BLaER1 treated with 17β-estradiol and CSF1 and Interleukin-3, amounts not matched to agents 10 nM and 100 nM (cell line): ENCODE results near the gene SFI1.
A peak's percentile ranks its signal among the peaks of the same experiment; 100 is the strongest.
"Not testable (repeated sequence)": the region's sequence is repeated elsewhere in the genome, so short reads cannot be mapped to it uniquely, and the experiment has no call there.

Experiments
- H3K27ac ChIP-seq, 11 experiments: shearing (Covaris generic); formaldehyde crosslinking; 2 replicates each; pipeline ENCODE4 v1.8.1; 2022
- H3K27me3 ChIP-seq, 11 experiments: shearing (Covaris generic); formaldehyde crosslinking; 2 replicates each; pipeline ENCODE4 v1.8.1; 2022
- H3K36me3 ChIP-seq, 11 experiments: shearing (Covaris generic); formaldehyde crosslinking; 2 replicates each; pipeline ENCODE4 v1.8.1; 2022
- H3K4me1 ChIP-seq, 10 experiments: shearing (Covaris generic); formaldehyde crosslinking; 2 replicates each; pipeline ENCODE4 v1.8.1; 2022
- H3K4me2 ChIP-seq, 11 experiments: shearing (Covaris generic); formaldehyde crosslinking; 2 replicates each; pipeline ENCODE4 v1.8.1; 2022
- H3K4me3 ChIP-seq, 10 experiments: shearing (Covaris generic); formaldehyde crosslinking; 2 replicates each; pipeline ENCODE4 v1.8.1; 2022
- H3K9ac ChIP-seq, 11 experiments: shearing (Covaris generic); formaldehyde crosslinking; 2 replicates each; pipeline ENCODE4 v1.8.1; 2022
- H3K9me3 ChIP-seq, 11 experiments: shearing (Covaris generic); formaldehyde crosslinking; replicated peaks in 1 of 11; 2 replicates each; pipeline ENCODE4 v1.8.1; 2022
- H4K20me1 ChIP-seq, 11 experiments: shearing (Covaris generic); formaldehyde crosslinking; 2 replicates each; pipeline ENCODE4 v1.8.1; 2022
- Cebpa-rat ChIP-seq, 11 experiments: shearing (Covaris generic); IDR thresholded peaks; 2 replicates each; pipeline ENCODE4 v1.8.1; 2022

The SFI1 gene

DNA sequence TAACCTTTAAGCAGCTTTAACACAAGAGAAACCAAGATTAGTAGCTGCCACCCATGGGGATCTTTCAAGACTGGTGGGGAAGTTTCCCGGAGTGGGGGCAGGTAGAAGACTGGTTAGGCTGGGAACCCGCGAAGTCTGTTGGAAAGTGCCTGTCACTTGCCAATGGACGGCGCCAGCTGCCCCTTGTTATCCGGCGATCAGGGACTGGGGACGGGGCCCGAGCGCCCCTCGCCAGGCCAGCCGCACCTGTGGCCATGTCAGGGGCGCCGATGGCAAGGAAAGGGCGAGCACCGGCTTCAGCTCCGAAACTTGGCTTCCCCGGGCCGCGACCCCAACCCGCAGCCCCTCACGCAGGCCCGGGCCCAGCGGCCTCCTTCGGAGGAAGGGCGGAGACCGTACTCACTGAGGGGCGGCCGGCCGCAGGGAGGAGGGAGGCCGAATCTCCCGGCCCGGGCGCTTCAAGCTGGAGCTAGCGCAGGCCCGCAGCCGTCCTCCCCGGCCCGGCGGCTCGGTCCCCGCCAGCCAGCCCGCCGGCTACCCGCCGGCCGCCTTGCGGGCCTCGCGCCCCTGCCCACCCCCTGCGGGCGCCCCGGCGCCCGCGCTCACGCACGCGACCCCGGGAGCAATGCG, 7.2 kb upstream of the SFI1 start:
- Histone ChIP-seq H3K4me3 (peak overlapping the region; percentile 83 to 99 (median 96)), H3K27ac (peak overlapping the region; percentile 93 to 99 (median 97)), H3K4me2 (peak overlapping the region; percentile 82 to 98 (median 91)), H3K27me3 (no peaks in the 10 kb centered on the region), H3K4me1 (peaks cover 36 to 55% (median 39%) of the 10 kb centered on the region in 10 experiments), H4K20me1 (peaks cover 0 to 51% (median 24%) of the 10 kb centered on the region in 11 experiments; a peak in 16 of 22 replicates), H3K9me3 (no peaks in the 10 kb centered on the region), H3K9ac (peak overlapping the region; percentile 91 to 98 (median 97)), H3K36me3 (peaks cover 37 to 49% (median 40%) of the 10 kb centered on the region in 11 experiments)
- TF ChIP-seq Cebpa-rat (IDR thresholded peaks at IDR 0.05): no peak

GRCh38 chr22:31489632-31490495, 6.5 kb upstream of the SFI1 start, which contains the start of gene EIF4ENIF1:
EIF4ENIF1 (minus strand) TSS chr22:31489842; CDS start chr22:31488718, 1,124 bp downstream.
- H3K36me3 ChIP-seq: peaks cover 29 to 41% (median 33%) of the 10 kb centered on the region in 11 experiments
- peaks cover 0 to 44% (median 17%) of the 10 kb centered on the region in 11 experiments; a peak in 15 of 22 replicates for H4K20me1 ChIP-seq
- peak within 1 kb of the TSS; percentile 91 to 98 (median 97) for H3K9ac ChIP-seq
- H3K27me3 ChIP-seq: no peaks in the 10 kb centered on the region
- H3K4me2 ChIP-seq: peak within 1 kb of the TSS; percentile 82 to 98 (median 93)
- H3K4me1 ChIP-seq: peaks cover 42 to 63% (median 46%) of the 10 kb centered on the region in 10 experiments
- peak within 1 kb of the TSS; percentile 93 to 99 (median 97) for H3K27ac ChIP-seq
- no peak for TF ChIP-seq Cebpa-rat (IDR thresholded peaks at IDR 0.05)
- peak within 1 kb of the TSS; percentile 83 to 99 (median 96) for H3K4me3 ChIP-seq
- H3K9me3 ChIP-seq: no peaks in the 10 kb centered on the region

- TF ChIP-seq Cebpa-rat (IDR thresholded peaks at IDR 0.05): no peak
- Histone ChIP-seq H3K4me2 (peak overlapping the region; percentile 82 to 98 (median 93)), H3K4me1 (peaks cover 48 to 69% (median 53%) of the 10 kb centered on the region in 10 experiments), H3K36me3 (peaks cover 23 to 34% (median 26%) of the 10 kb centered on the region in 11 experiments), H3K27me3 (no peaks in the 10 kb centered on the region), H3K4me3 (peak overlapping the region; percentile 83 to 99 (median 96)), H3K9me3 (no peaks in the 10 kb centered on the region), H3K27ac (peak overlapping the region; percentile 93 to 99 (median 97)), H3K9ac (peak overlapping the region; percentile 91 to 98 (median 97)), H4K20me1 (peaks cover 0 to 37% (median 12%) of the 10 kb centered on the region in 11 experiments; a peak in 15 of 22 replicates)
Measured at GRCh38 chr22:31490496-31490925, 5.8 kb upstream of the SFI1 start.

GRCh38 chr22:31491218-31491962, 4.9 kb upstream of the SFI1 start:
- peaks cover 49 to 70% (median 56%) of the 10 kb centered on the region in 10 experiments for H3K4me1 ChIP-seq
- H3K27ac ChIP-seq: peak overlapping the region; percentile 93 to 99 (median 97)
- peaks cover 0 to 29% (median 9%) of the 10 kb centered on the region in 11 experiments; a peak in 13 of 22 replicates for H4K20me1 ChIP-seq
- peaks cover 15 to 26% (median 18%) of the 10 kb centered on the region in 11 experiments for H3K36me3 ChIP-seq
- no peaks in the 10 kb centered on the region for H3K27me3 ChIP-seq
- H3K9ac ChIP-seq: peak overlapping the region; percentile 91 to 98 (median 97)
- peak overlapping the region; percentile 82 to 98 (median 93) for H3K4me2 ChIP-seq
- TF ChIP-seq Cebpa-rat (IDR thresholded peaks at IDR 0.05): peak in 1 of 11 experiments; percentile 43; a peak in 1 of 22 replicates
- H3K9me3 ChIP-seq: no peaks in the 10 kb centered on the region
- peak overlapping the region; percentile 83 to 99 (median 96) for H3K4me3 ChIP-seq

DNA sequence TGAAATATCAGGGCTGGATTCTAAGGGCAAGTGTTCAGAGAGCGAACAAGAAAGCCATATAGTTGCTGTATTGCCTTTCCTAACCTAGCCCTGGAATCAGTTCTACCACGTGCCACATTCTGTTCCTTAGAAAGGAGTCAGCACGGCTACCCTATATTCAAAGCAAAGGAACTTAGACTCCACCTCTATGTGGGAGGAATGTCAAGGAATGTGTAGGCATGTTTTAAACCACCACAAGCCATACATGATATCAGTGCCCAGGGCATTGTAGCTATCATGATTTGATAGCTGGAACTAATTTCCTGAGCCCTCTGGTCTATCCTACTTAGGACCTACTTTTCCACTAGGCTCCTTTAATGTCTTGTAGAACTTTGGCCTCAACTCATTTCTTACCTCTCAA, 4.2 kb upstream of the SFI1 start:
- peak overlapping the region in 7 of 11 experiments; percentile 19 to 99 (median 96); a peak in 5 of 22 replicates for H3K27ac ChIP-seq

DNA sequence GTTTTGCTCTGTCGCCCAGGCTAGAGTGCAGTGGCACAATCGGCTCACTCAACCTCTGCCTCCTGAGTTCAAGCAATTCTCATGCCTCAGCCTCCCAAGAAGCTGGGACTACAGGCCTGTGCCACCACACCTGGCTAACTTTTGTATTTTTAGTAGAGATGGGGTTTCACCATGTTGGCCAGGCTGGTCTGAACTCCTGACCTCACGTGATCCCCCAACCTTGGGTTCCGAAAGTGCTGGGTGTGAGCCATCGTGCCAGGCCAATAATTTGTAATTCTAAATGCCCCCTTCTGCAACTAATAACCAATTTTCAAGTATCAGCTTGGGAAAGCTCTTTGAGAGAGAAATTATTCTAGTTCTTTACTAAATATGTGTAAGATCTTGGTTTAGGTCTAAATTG, 3.0 kb upstream of the SFI1 start:
- not testable (repeated sequence) for H3K27ac ChIP-seq
- peaks cover 43 to 61% (median 49%) of the 10 kb centered on the region in 10 experiments for H3K4me1 ChIP-seq

More for the DNA sequence above, 4.2 kb upstream of the SFI1 start:
- H3K4me2 ChIP-seq: peak overlapping the region in 6 of 11 experiments; percentile 82 to 97 (median 90); a peak in 10 of 22 replicates
- H3K4me3 ChIP-seq: no peak overlapping the region
- H3K9me3 ChIP-seq: peaks cover 0 to under 1% (median 0%) of the 10 kb centered on the region in 11 experiments; a peak in 6 of 22 replicates
- no peaks in the 10 kb centered on the region for H3K27me3 ChIP-seq
- peaks cover 53 to 68% (median 58%) of the 10 kb centered on the region in 10 experiments for H3K4me1 ChIP-seq
- no peak for TF ChIP-seq Cebpa-rat (IDR thresholded peaks at IDR 0.05)
- peaks cover 7 to 18% (median 11%) of the 10 kb centered on the region in 11 experiments; a peak in 21 of 22 replicates for H3K36me3 ChIP-seq
- peak overlapping the region in 6 of 11 experiments; percentile 95 to 98 (median 97); a peak in 7 of 22 replicates for H3K9ac ChIP-seq
- H4K20me1 ChIP-seq: peaks cover 0 to 21% (median 8%) of the 10 kb centered on the region in 11 experiments; a peak in 12 of 22 replicates

GRCh38 chr22:31495343-31495742, 993 bp upstream of the SFI1 start:
- no peak for TF ChIP-seq Cebpa-rat (IDR thresholded peaks at IDR 0.05)
- peak overlapping the region; percentile 79 to 99 (median 84) for H3K4me3 ChIP-seq
- H3K36me3 ChIP-seq: peaks cover 0 to 22% (median under 1%) of the 10 kb centered on the region in 11 experiments; a peak in 8 of 22 replicates
- H3K4me1 ChIP-seq: peaks cover 38 to 57% (median 44%) of the 10 kb centered on the region in 10 experiments
- H4K20me1 ChIP-seq: no peaks in the 10 kb centered on the region
- peaks cover 0 to 14% (median 10%) of the 10 kb centered on the region in 11 experiments; a peak in 16 of 22 replicates for H3K9me3 ChIP-seq
- H3K4me2 ChIP-seq: peak overlapping the region; percentile 81 to 95 (median 89)
- H3K27me3 ChIP-seq: no peaks in the 10 kb centered on the region
- peak overlapping the region; percentile 0 to 79 (median 74); a peak in 17 of 22 replicates for H3K27ac ChIP-seq
- H3K9ac ChIP-seq: peak overlapping the region; percentile 71 to 85 (median 84); a peak in 21 of 22 replicates

More for the DNA sequence above, 3.0 kb upstream of the SFI1 start:
- not testable (repeated sequence) for H3K27me3 ChIP-seq, H3K9ac ChIP-seq, H3K4me3 ChIP-seq, H4K20me1 ChIP-seq
- Histone ChIP-seq H3K4me2 (peak overlapping the region in 6 of 11 experiments; percentile 55 to 93 (median 81); a peak in 8 of 22 replicates), H3K36me3 (peaks cover 0 to 14% (median 0%) of the 10 kb centered on the region in 11 experiments; a peak in 5 of 22 replicates), H3K9me3 (peaks cover 0 to 12% (median 10%) of the 10 kb centered on the region in 11 experiments; a peak in 16 of 22 replicates)
